K562 (cell line): ENCODE results near the gene RAPGEFL1. TPM values are rescaled to one million over a fixed set of nuclear protein-coding genes. Genes with fewer than 3 reads are reported as not detected.

ENCODE experiments used
- BCOR ChIP-seq: fragments of 450-650 bp; IDR thresholded peaks from 2 replicates; pipeline ENCODE4 v1.6.1; 2016
- CEBPZ ChIP-seq: fragments of 150-350 bp; IDR thresholded peaks from 2 replicates; pipeline ENCODE4 v1.6.1; 2014; ENCODE audit warnings: low read depth, mild to moderate bottlenecking, low read length, borderline replicate concordance
- CHD2 ChIP-seq: IDR thresholded peaks from 2 replicates; pipeline ENCODE4 v1.6.1; 2011; ENCODE audit warnings: low read depth, low read length
- CREM ChIP-seq: IDR thresholded peaks from 2 replicates; pipeline ENCODE4 v1.6.1; 2014; ENCODE audit warnings: antibody characterized with exemption, low read depth
- NCOA1 ChIP-seq: fragments of 450-650 bp; IDR thresholded peaks from 2 replicates; pipeline ENCODE4 v1.6.1; 2016; ENCODE audit warnings: low read depth
- RBM22 ChIP-seq: fragments of 200-400 bp; formaldehyde crosslinking; IDR thresholded peaks from 2 replicates; pipeline ENCODE4 v1.6.1; 2018; ENCODE audit warnings: low read length, low read depth; ENCODE audit not compliant: poor library complexity, severe bottlenecking
- SRSF9 ChIP-seq: fragments of 200-400 bp; formaldehyde crosslinking; IDR thresholded peaks from 2 replicates; pipeline ENCODE4 v1.6.1; 2017; ENCODE audit warnings: low read depth, low read length, borderline replicate concordance
- TRIM28 ChIP-seq: fragments of 450-650 bp; IDR thresholded peaks from 2 replicates; pipeline ENCODE4 v1.6.1; 2017
- ZNF354B ChIP-seq: fragments of 250-450 bp; sonication (Bioruptor Pico); IDR thresholded peaks from 2 replicates; pipeline ENCODE4 v1.4.0; 2020
- ZNF431 ChIP-seq: sonication (generic); formaldehyde crosslinking; IDR thresholded peaks from 2 replicates; pipeline ENCODE4 v1.8.0; 2022; ENCODE audit warnings: mild to moderate bottlenecking, missing genetic modification reagents
- ZNF639 ChIP-seq, 2 experiments: fragments of 200-800 bp in 1 of 2; sonication (Bioruptor generic) in 1 of 2; sonication (generic) in 1 of 2; formaldehyde crosslinking in 1 of 2; IDR thresholded peaks in 1 of 2; conservative IDR thresholded peaks in 1 of 2; 2 replicates each; pipeline versions ENCODE4 v1.5.0 to v1.6.1; 2016 to 2020; ENCODE audit warnings: missing compliant biosample characterization in 1 of 2, missing genetic modification characterization in 1 of 2, missing genetic modification reagents in 1 of 2
- polyA plus RNA-seq, 8 experiments: library from polyadenylated mRNA; depleted of rRNA in 4 of 8; stranded (reverse) in 5 of 8; unstranded in 3 of 8; fragments of >200 nt; fragmentation: Nextera tagmentation in 2 of 8; fragmentation: Illumina TruSeq in 1 of 8; extraction: Ambion mirVana in 2 of 8; extraction: Trizol in 1 of 8; gene quantifications; 2 replicates each; pipeline versions ENCODE4 v1.2.1 to v1.2.3, GENCODE V29; 2011 to 2014; ENCODE audit warnings: inconsistent platforms in 1 of 8, missing spikeins in 1 of 8
- total RNA-seq, 7 experiments: library from RNA; depleted of rRNA in 6 of 7; stranded (reverse); fragments of >200 nt in 6 of 7; fragmentation: Illumina TruSeq in 2 of 7; extraction: Trizol in 2 of 7; gene quantifications; 2 replicates each; pipeline versions ENCODE4 v1.2.1 to v1.2.3, GENCODE V29; 2011 to 2021; ENCODE audit warnings: low replicate concordance in 1 of 7
- TF ChIP-seq, protein P1 (sequence below): fragments of 250-450 bp; sonication (Bioruptor Pico); IDR thresholded peaks from 2 replicates; pipeline ENCODE4 v1.4.0; 2020; ENCODE audit warnings: mild to moderate bottlenecking, moderate library complexity
- TF ChIP-seq, protein P2 (sequence below): fragments of 250-450 bp; sonication (Bioruptor Pico); IDR thresholded peaks from 2 replicates; pipeline ENCODE4 v1.4.0; 2020; ENCODE audit warnings: mild to moderate bottlenecking, moderate library complexity
- TF ChIP-seq, protein P3 (sequence below), 2 experiments: fragments of 450-650 bp in 1 of 2; IDR thresholded peaks; 2 replicates each; pipeline ENCODE4 v1.6.1; 2011 to 2017; ENCODE audit warnings: low read depth in 2 of 2, antibody characterized with exemption in 1 of 2, borderline replicate concordance in 1 of 2, low read length in 1 of 2, mild to moderate bottlenecking in 1 of 2, mixed read lengths in 1 of 2; ENCODE audit not compliant: control insufficient read depth in 1 of 2

The RAPGEFL1 gene
- total and polyA plus RNA-seq, 9 of the 15 experiments (the other 6 are each of a cell fraction or from before 2014, with no cell fraction given) = 0.18 to 4.1 (median 2.1) TPM

- TF ChIP-seq CEBPZ (no peak), ZNF354B (CRISPR knock-in tag) (no peak), RBM22 (no peak), TRIM28 (no peak), SRSF9 (no peak), ZNF431 (CRISPR knock-in tag) (no peak), NCOA1 (no peak), BCOR (no peak), CREM (no peak), ZNF639 (CRISPR knock-in tag; conservative IDR thresholded peaks at IDR 0.05 in 1 of 2, IDR thresholded peaks at IDR 0.05 in 1 of 2) (no peak), CHD2 (no peak)
- TF ChIP-seq, protein P1, sequence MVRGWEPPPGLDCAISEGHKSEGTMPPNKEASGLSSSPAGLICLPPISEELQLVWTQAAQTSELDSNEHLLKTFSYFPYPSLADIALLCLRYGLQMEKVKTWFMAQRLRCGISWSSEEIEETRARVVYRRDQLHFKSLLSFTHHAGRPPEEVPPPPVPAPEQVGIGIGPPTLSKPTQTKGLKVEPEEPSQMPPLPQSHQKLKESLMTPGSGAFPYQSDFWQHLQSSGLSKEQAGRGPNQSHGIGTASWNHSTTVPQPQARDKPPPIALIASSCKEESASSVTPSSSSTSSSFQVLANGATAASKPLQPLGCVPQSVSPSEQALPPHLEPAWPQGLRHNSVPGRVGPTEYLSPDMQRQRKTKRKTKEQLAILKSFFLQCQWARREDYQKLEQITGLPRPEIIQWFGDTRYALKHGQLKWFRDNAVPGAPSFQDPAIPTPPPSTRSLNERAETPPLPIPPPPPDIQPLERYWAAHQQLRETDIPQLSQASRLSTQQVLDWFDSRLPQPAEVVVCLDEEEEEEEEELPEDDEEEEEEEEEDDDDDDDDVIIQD (CRISPR knock-in tag) = no peak
- TF ChIP-seq, protein P2, sequence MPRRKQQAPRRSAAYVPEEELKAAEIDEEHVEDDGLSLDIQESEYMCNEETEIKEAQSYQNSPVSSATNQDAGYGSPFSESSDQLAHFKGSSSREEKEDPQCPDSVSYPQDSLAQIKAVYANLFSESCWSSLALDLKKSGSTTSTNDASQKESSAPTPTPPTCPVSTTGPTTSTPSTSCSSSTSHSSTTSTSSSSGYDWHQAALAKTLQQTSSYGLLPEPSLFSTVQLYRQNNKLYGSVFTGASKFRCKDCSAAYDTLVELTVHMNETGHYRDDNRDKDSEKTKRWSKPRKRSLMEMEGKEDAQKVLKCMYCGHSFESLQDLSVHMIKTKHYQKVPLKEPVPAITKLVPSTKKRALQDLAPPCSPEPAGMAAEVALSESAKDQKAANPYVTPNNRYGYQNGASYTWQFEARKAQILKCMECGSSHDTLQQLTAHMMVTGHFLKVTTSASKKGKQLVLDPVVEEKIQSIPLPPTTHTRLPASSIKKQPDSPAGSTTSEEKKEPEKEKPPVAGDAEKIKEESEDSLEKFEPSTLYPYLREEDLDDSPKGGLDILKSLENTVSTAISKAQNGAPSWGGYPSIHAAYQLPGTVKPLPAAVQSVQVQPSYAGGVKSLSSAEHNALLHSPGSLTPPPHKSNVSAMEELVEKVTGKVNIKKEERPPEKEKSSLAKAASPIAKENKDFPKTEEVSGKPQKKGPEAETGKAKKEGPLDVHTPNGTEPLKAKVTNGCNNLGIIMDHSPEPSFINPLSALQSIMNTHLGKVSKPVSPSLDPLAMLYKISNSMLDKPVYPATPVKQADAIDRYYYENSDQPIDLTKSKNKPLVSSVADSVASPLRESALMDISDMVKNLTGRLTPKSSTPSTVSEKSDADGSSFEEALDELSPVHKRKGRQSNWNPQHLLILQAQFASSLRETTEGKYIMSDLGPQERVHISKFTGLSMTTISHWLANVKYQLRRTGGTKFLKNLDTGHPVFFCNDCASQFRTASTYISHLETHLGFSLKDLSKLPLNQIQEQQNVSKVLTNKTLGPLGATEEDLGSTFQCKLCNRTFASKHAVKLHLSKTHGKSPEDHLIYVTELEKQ (CRISPR knock-in tag) = no peak
- TF ChIP-seq, protein P3, sequence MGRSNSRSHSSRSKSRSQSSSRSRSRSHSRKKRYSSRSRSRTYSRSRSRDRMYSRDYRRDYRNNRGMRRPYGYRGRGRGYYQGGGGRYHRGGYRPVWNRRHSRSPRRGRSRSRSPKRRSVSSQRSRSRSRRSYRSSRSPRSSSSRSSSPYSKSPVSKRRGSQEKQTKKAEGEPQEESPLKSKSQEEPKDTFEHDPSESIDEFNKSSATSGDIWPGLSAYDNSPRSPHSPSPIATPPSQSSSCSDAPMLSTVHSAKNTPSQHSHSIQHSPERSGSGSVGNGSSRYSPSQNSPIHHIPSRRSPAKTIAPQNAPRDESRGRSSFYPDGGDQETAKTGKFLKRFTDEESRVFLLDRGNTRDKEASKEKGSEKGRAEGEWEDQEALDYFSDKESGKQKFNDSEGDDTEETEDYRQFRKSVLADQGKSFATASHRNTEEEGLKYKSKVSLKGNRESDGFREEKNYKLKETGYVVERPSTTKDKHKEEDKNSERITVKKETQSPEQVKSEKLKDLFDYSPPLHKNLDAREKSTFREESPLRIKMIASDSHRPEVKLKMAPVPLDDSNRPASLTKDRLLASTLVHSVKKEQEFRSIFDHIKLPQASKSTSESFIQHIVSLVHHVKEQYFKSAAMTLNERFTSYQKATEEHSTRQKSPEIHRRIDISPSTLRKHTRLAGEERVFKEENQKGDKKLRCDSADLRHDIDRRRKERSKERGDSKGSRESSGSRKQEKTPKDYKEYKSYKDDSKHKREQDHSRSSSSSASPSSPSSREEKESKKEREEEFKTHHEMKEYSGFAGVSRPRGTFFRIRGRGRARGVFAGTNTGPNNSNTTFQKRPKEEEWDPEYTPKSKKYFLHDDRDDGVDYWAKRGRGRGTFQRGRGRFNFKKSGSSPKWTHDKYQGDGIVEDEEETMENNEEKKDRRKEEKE (IDR thresholded peaks at IDR 0.05; ENCODE audit: borderline replicate concordance in 1 of 2, control insufficient read depth in 1 of 2, low read depth in 2 of 2, low read length in 1 of 2) = no peak
Observed at GRCh38 chr17:40168262-40168832, 8.9 kb upstream of the RAPGEFL1 start (continued).
